Natural killer cell (primary cell): Measurements from ENCODE around the gene C11orf58. TPM values are rescaled to one million over a fixed set of nuclear protein-coding genes. Genes with fewer than 3 reads are reported as not detected.

Experiments used
- ATAC-seq, 3 donors: fragments of 150-1000 bp in 2 of 3; fragments of 200-7000 bp in 1 of 3; cut with Tn5 transposase; 1 replicate in 1 of 3; 2 replicates in 2 of 3; pipeline ENCODE4 v1.10.0; 2021; ENCODE audit warnings: mild to moderate bottlenecking in 2 of 3, moderate library complexity in 2 of 3
- DNase-seq, 2 donors: peaks; one replicate each; pipeline versions ENCODE4 v3.0.0 to v3.0.0-alpha.2; 2013 to 2021; ENCODE audit warnings: mixed read lengths in 1 of 2
- H3K27ac ChIP-seq: one replicate; pipeline ENCODE4 v1.5.1; 2013; ENCODE audit warnings: mild to moderate bottlenecking, low read length
- H3K27me3 ChIP-seq: one replicate; pipeline ENCODE4 v1.6.1; 2013; ENCODE audit warnings: low read length; ENCODE audit not compliant: control insufficient read depth, insufficient read depth
- H3K36me3 ChIP-seq: one replicate; pipeline ENCODE4 v1.6.1; 2013; ENCODE audit warnings: low read length; ENCODE audit not compliant: control insufficient read depth, insufficient read depth
- H3K4me1 ChIP-seq: one replicate; pipeline ENCODE4 v1.6.1; 2013; ENCODE audit warnings: low read length; ENCODE audit not compliant: control insufficient read depth, insufficient read depth
- H3K4me3 ChIP-seq: one replicate; pipeline ENCODE4 v1.5.1; 2013; ENCODE audit warnings: low read length
- H3K9me3 ChIP-seq: one replicate; pipeline ENCODE4 v1.6.1; 2013; ENCODE audit warnings: low read length; ENCODE audit not compliant: control insufficient read depth, insufficient read depth
- H3K27ac Mint-ChIP-seq, 2 donors: one replicate each; pipeline ENCODE4 v1.8.0; 2022; ENCODE audit warnings: mild to moderate bottlenecking in 2 of 2, mixed read lengths in 2 of 2, moderate library complexity in 1 of 2
- H3K27me3 Mint-ChIP-seq, 2 donors: one replicate each; pipeline ENCODE4 v1.8.0; 2022; ENCODE audit warnings: low read depth in 2 of 2, mixed read lengths in 2 of 2
- H3K36me3 Mint-ChIP-seq: one replicate; pipeline ENCODE4 v1.8.0; 2022; ENCODE audit warnings: mixed read lengths
- H3K4me1 Mint-ChIP-seq, 2 donors: one replicate each; pipeline ENCODE4 v1.8.0; 2022; ENCODE audit warnings: mixed read lengths in 2 of 2
- H3K4me3 Mint-ChIP-seq: one replicate; pipeline ENCODE4 v1.8.0; 2022; ENCODE audit warnings: mild to moderate bottlenecking, moderate library complexity, mixed read lengths
- H3K9me3 Mint-ChIP-seq, 2 donors: one replicate each; pipeline ENCODE4 v1.8.0; 2022; ENCODE audit warnings: mixed read lengths in 2 of 2
- WGBS: methylation state at CpG from one replicate; pipeline ENCODE4 v1.1.7; 2013; ENCODE audit warnings: missing lambda C conversion rate; ENCODE audit not compliant: insufficient coverage; 5-methylcytosine and 5-hydroxymethylcytosine counted together
- intact Hi-C: fragments of 100-400 bp; cut with micrococcal nuclease; formaldehyde crosslinking; loops from one replicate; pipeline ENCODE4 v1.14.2; 2022
- total RNA-seq, 4 donors: library from RNA; stranded (reverse); fragments of 120-200 nt in 1 of 4; gene quantifications; one replicate each; pipeline versions ENCODE4 v1.2.3 to v1.2.4, GENCODE V29; 2013 to 2022
- TF ChIP-seq, protein P1 (sequence below): fragments of 200-600 bp; IDR thresholded peaks from one replicate; pipeline ENCODE4 v1.8.0; 2022; ENCODE audit warnings: antibody characterized with exemption

C11orf58 gene
- total RNA-seq, 3 donors from 2014 or later (not counting 1 experiment from before 2014, with no cell fraction given), result 109 to 118 (median 115) TPM

- DNase-seq (peak in 1 of 2 donors; percentile 53), ATAC-seq (peak in 2 of 3 donors; percentile 2 to 4)
- H3K27ac ChIP-seq, result peak overlapping the region; percentile 94
- H3K36me3 Mint-ChIP-seq, result no peaks in the 10 kb centered on the region
- TF ChIP-seq, protein P1, sequence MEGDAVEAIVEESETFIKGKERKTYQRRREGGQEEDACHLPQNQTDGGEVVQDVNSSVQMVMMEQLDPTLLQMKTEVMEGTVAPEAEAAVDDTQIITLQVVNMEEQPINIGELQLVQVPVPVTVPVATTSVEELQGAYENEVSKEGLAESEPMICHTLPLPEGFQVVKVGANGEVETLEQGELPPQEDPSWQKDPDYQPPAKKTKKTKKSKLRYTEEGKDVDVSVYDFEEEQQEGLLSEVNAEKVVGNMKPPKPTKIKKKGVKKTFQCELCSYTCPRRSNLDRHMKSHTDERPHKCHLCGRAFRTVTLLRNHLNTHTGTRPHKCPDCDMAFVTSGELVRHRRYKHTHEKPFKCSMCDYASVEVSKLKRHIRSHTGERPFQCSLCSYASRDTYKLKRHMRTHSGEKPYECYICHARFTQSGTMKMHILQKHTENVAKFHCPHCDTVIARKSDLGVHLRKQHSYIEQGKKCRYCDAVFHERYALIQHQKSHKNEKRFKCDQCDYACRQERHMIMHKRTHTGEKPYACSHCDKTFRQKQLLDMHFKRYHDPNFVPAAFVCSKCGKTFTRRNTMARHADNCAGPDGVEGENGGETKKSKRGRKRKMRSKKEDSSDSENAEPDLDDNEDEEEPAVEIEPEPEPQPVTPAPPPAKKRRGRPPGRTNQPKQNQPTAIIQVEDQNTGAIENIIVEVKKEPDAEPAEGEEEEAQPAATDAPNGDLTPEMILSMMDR, result no peak
- H3K9me3 Mint-ChIP-seq, result no peaks in the 10 kb centered on the region
- H3K27ac Mint-ChIP-seq, result no peak overlapping the region
- no peaks in the 10 kb centered on the region for H3K27me3 Mint-ChIP-seq
- H3K9me3 ChIP-seq, result no peaks in the 10 kb centered on the region
- H3K4me3 Mint-ChIP-seq, result no peak overlapping the region
- H3K36me3 ChIP-seq, result peaks cover 8% of the 10 kb centered on the region
- H3K4me1 ChIP-seq, result peaks cover 21% of the 10 kb centered on the region
- peak overlapping the region; percentile 79 for H3K4me3 ChIP-seq
- H3K27me3 ChIP-seq, result no peaks in the 10 kb centered on the region
- WGBS, result 5% methylated on average over 32 of the region's 32 CpGs
- intact Hi-C loops, result loop anchor here (1.0 to 5.0 kb wide), 2 partner anchors 338 to 538 kb away; partner anchors contain the start of genes NUCB2 and RPS13
- peaks cover 15 to 22% of the 10 kb centered on the region in 2 donors for H3K4me1 Mint-ChIP-seq
Measured at GRCh38 chr11:16738947-16739815, 734 bp downstream of the C11orf58 start.

DNA sequence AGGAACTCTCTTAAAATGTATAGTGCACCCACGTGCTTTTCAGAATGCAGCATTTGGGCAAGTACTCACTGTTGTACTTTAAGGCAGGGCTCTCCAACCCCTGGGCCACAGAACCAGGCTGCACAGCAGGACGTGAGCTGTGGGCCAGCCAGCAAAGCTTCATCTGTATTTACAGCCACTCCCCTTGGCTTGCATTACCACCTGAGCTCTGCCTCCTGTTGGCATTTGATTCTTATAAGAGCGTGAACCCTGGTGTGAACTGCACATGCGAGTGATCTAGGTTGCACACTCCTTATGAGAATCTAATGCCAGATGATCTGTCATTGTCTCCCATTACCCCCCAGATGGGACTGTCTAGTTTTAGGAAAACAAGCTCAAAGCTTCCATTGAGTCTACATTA lies 3.0 kb downstream of the C11orf58 start:
- Histone ChIP-seq H3K27ac (no peak overlapping the region), H3K36me3 (peaks cover 30% of the 10 kb centered on the region), H3K4me3 (no peak overlapping the region), H3K27me3 (no peaks in the 10 kb centered on the region), H3K4me1 (peaks cover 21% of the 10 kb centered on the region), H3K9me3 (no peaks in the 10 kb centered on the region)
- peaks cover 37 to 45% of the 10 kb centered on the region in 2 donors for H3K4me1 Mint-ChIP-seq
- TF ChIP-seq, protein P1, result no peak
- H3K36me3 Mint-ChIP-seq, result peaks cover 6% of the 10 kb centered on the region
- DNase-seq, result no peak
- ATAC-seq, result no peak
- H3K9me3 Mint-ChIP-seq, result no peaks in the 10 kb centered on the region
- no peaks in the 10 kb centered on the region for H3K27me3 Mint-ChIP-seq
- H3K4me3 Mint-ChIP-seq, result peak overlapping the region; percentile 51
- 68% methylated on average over 4 of the region's 4 CpGs for WGBS
- peak overlapping the region; percentile 58 to 77 for H3K27ac Mint-ChIP-seq
- intact Hi-C loops, result no loop called here

- Mint-ChIP-seq H3K36me3 (peaks cover 6% of the 10 kb centered on the region), H3K4me1 (peaks cover 42 to 53% of the 10 kb centered on the region in 2 donors), H3K27ac (peak overlapping the region in 1 of 2 donors; percentile 50), H3K9me3 (no peaks in the 10 kb centered on the region), H3K27me3 (no peaks in the 10 kb centered on the region), H3K4me3 (peak overlapping the region; percentile 11)
- ATAC-seq (no peak), DNase-seq (no peak)
- TF ChIP-seq, protein P1, result no peak
- intact Hi-C loops, result no loop called here
- Histone ChIP-seq H3K27me3 (no peaks in the 10 kb centered on the region), H3K27ac (no peak overlapping the region), H3K36me3 (peaks cover 48% of the 10 kb centered on the region), H3K4me1 (peaks cover 16% of the 10 kb centered on the region), H3K9me3 (no peaks in the 10 kb centered on the region), H3K4me3 (no peak overlapping the region)
- WGBS, result 90% methylated on average over 1 of the region's 4 CpGs
Measured at GRCh38 chr11:16743478-16743877, 5.0 kb downstream of the C11orf58 start.
